Fibroblast of villous mesenchyme (primary cell): ENCODE measurements around the gene KCNH6. TPM values are rescaled to one million over a fixed set of nuclear protein-coding genes. Genes with fewer than 3 reads are reported as not detected.

Experiments
- DNase-seq: peaks from one replicate; pipeline ENCODE4 v3.0.0-alpha.2; 2010; ENCODE audit warnings: low read depth
- H3K4me3 ChIP-seq: 2 replicates; pipeline ENCODE4 v1.5.1; 2011; ENCODE audit warnings: low read depth, mild to moderate bottlenecking, low read length
- total RNA-seq: library from RNA; depleted of rRNA; stranded (reverse); fragments of >200 nt; gene quantifications from 2 replicates; pipeline ENCODE4 v1.2.3, GENCODE V29; 2012
- TF ChIP-seq, protein P1 (sequence below): IDR thresholded peaks from 2 replicates; pipeline ENCODE4 v1.5.1; 2012; ENCODE audit warnings: low read depth, mild to moderate bottlenecking, low read length; ENCODE audit not compliant: insufficient read depth

The KCNH6 gene
- total RNA-seq, 1 donor, result under 0.01 TPM

DNA sequence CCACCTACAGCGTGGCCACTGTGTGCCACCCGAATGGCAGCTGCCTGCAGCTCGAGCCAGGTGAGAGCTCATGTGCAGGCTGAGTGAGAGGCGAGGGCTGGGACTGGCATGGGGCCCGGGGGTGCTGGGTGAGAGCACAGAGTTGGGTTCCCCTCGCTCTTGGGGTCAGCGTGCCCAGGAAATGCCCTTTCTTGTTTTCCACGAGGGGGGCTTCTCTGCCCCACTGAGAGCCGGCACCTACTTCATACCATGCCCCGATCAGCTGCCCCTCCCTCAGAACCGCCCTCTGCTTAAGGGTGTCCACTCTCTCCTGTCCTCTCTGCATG, 36.2 kb upstream of the KCNH6 start:
- no peak for DNase-seq
- H3K4me3 ChIP-seq, result no peak overlapping the region
- TF ChIP-seq, protein P1, sequence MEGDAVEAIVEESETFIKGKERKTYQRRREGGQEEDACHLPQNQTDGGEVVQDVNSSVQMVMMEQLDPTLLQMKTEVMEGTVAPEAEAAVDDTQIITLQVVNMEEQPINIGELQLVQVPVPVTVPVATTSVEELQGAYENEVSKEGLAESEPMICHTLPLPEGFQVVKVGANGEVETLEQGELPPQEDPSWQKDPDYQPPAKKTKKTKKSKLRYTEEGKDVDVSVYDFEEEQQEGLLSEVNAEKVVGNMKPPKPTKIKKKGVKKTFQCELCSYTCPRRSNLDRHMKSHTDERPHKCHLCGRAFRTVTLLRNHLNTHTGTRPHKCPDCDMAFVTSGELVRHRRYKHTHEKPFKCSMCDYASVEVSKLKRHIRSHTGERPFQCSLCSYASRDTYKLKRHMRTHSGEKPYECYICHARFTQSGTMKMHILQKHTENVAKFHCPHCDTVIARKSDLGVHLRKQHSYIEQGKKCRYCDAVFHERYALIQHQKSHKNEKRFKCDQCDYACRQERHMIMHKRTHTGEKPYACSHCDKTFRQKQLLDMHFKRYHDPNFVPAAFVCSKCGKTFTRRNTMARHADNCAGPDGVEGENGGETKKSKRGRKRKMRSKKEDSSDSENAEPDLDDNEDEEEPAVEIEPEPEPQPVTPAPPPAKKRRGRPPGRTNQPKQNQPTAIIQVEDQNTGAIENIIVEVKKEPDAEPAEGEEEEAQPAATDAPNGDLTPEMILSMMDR, result no peak

DNA sequence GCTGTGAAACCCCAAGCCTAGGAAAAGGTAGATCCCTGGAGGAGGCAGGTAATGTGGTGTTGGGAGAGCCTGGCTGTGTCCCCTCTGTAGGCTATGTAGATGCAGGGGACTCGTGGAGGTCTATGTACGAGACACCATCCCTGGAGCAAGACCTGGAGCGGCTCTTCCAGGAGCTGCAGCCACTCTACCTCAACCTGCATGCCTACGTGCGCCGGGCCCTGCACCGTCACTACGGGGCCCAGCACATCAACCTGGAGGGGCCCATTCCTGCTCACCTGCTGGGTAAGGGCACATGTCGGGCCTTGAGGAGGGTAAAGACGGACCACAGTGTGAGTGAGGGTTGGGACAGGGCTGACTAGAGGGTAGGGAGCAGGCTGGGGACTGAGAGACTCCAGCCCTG, 34.3 kb upstream of the KCNH6 start:
- no peak overlapping the region for H3K4me3 ChIP-seq
- TF ChIP-seq, protein P1, result no peak
- DNase-seq, result no peak

DNA sequence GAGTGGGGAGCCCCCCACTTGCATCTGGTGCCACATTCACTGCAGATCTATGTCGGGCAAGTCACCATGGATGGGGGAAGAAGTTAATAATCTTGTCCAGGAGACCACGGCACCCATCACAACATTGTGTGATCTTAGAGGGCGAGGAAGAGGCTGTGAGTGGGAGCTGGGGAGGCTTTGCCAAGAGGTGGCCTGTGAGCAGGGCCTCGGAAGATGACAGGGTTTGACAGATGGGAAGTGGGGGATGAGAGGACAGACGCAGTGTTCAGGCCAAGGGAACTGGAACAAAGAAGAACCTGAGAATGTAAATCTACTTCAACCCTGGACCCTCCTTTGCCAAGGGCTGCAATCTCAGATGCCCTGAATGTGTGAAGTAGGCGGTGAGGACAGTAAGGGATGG, 33.9 kb upstream of the KCNH6 start:
- H3K4me3 ChIP-seq, result no peak overlapping the region
- DNase-seq, result no peak
- TF ChIP-seq, protein P1, result no peak

DNA sequence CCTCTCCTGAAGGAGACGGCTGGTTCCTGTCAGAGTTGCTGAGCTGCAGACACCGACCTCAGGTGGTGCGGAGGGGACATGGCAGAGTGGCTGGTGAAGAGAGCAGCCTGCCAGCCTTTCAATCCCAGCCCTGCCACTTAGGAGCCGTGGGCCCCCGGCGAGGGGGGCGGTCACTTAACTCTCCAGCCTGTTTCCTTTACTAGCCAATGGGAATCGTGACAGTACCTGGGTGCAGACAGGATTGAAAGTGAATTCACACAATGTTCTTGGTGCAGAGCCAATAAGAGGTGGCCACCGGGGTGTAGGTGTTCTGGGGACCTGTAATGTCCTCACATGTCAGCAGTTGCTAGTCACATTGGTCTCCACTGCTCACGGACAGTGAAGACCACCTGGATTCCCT, 32.8 kb upstream of the KCNH6 start:
- no peak for DNase-seq
- H3K4me3 ChIP-seq, result no peak overlapping the region
- TF ChIP-seq, protein P1, result no peak

DNA sequence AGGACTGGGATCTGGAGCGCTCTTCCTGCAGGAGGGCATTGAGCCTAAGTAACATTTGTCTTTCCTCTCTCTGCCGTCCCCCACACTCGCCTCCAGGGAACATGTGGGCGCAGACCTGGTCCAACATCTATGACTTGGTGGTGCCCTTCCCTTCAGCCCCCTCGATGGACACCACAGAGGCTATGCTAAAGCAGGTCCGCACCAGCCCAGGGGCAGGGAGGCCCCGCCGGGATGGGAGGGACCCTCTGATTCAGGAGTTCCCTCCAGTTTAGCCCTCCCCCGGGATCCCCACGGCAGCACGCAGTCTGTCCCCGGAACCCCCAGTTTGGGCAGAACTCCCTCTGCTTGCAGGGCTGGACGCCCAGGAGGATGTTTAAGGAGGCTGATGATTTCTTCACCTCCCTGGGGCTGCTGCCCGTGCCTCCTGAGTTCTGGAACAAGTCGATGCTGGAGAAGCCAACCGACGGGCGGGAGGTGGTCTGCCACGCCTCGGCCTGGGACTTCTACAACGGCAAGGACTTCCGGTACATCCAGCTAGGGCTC, 32.2 kb upstream of the KCNH6 start:
- DNase-seq, result no peak
- TF ChIP-seq, protein P1, result no peak
- H3K4me3 ChIP-seq, result no peak overlapping the region

DNA sequence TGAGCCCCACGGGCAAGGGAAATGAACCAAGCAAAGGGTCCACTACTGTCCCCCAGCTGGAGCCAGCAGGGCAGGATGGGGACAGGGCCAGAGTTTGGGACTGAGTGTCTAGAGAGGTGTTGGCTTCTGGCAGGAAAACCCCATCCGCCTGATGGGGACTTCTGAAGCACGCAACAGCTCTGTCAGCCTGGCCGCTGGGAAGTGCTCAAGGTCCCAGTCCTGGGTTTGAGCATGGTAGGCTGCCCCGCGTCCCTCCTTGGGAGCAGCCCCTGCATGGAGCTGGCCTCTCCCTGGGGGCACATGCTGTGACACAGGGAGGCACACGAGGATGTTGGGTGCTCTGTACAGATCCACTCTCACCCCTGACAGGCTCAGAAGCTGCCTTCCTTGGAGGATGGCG, 31.7 kb upstream of the KCNH6 start:
- no peak for DNase-seq
- TF ChIP-seq, protein P1, result no peak
- H3K4me3 ChIP-seq, result no peak overlapping the region

DNA sequence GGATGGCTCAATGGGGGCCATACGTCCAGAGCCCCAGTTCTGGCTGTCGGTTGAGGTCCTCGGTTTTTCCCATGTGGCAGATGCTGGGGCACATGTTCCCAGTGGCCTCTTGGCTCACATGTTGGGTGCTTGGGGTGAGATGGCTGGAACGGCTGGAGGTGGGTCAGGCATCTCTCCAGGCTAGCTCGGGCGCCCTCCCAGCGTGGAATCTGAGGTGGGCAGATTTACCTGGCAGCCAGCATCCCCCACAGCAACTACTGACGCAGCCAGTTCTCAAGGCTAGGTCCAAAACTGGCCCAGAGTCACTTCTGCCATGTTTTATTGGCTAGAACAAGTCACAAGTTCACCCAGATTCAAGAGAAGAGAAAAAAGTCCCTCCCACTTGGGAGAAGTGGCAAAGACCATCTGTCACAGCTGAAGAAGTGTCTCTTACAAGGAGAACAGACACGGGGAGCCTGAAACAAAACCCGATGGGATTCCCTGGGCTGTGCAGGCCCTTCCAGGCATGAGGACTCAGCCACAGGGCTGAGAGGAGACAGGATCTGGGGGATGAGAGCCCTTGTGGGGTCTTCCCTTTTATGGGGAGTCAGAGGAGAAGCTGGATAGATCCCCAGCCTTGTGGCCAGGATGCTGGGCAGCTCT, 31.1 kb upstream of the KCNH6 start:
- TF ChIP-seq, protein P1, result no peak
- no peak overlapping the region for H3K4me3 ChIP-seq
- no peak for DNase-seq
